GM23338 (cell line): Measurements from ENCODE around the gene ACRBP. TPM values are rescaled to one million over a fixed set of nuclear protein-coding genes. Genes with fewer than 3 reads are reported as not detected.
A peak's percentile ranks its signal among the peaks of the same experiment; 100 is the strongest.

ENCODE experiments used
- ATAC-seq: fragments of 200-7000 bp; cut with Tn5 transposase; 3 replicates; pipeline ENCODE4 v1.9.1; 2020
- DNase-seq: peaks from one replicate; pipeline ENCODE4 v3.0.0-alpha.2; 2015; ENCODE audit warnings: low spot score
- H2AFZ ChIP-seq: fragments of 200-600 bp; sonication (generic); 2 replicates; pipeline ENCODE4 v1.8.0; 2016; ENCODE audit warnings: antibody characterized with exemption, mild to moderate bottlenecking, moderate library complexity
- H3F3A ChIP-seq: fragments of 200-600 bp; sonication (generic); replicated peaks from 2 replicates; pipeline ENCODE4 v1.8.0; 2017; ENCODE audit warnings: antibody characterized with exemption, mixed run types, low read depth
- H3K27ac ChIP-seq: fragments of 200-600 bp; sonication (generic); 2 replicates; pipeline ENCODE4 v1.6.1; 2016; ENCODE audit warnings: low read depth
- H3K27me3 ChIP-seq: fragments of 200-600 bp; sonication (generic); 2 replicates; pipeline ENCODE4 v1.8.0; 2016; ENCODE audit warnings: mild to moderate bottlenecking, mixed run types, moderate library complexity; ENCODE audit not compliant: insufficient read depth
- H3K36me3 ChIP-seq: fragments of 200-600 bp; sonication (generic); 2 replicates; pipeline ENCODE4 v1.8.0; 2016; ENCODE audit warnings: mild to moderate bottlenecking; ENCODE audit not compliant: insufficient read depth
- H3K4me1 ChIP-seq: fragments of 200-600 bp; sonication (generic); 2 replicates; pipeline ENCODE4 v1.8.0; 2016; ENCODE audit warnings: mild to moderate bottlenecking, moderate library complexity; ENCODE audit not compliant: insufficient read depth
- H3K4me2 ChIP-seq: fragments of 200-600 bp; sonication (generic); 2 replicates; pipeline ENCODE4 v1.7.1; 2017; ENCODE audit warnings: mixed run types
- H3K4me3 ChIP-seq: fragments of 200-600 bp; sonication (generic); 2 replicates; pipeline ENCODE4 v1.6.1; 2016; ENCODE audit warnings: mixed run types
- H3K79me2 ChIP-seq: fragments of 200-600 bp; sonication (generic); replicated peaks from 2 replicates; pipeline ENCODE4 v1.8.0; 2017; ENCODE audit warnings: mild to moderate bottlenecking; ENCODE audit not compliant: insufficient read depth
- H3K9me2 ChIP-seq: fragments of 200-600 bp; sonication (generic); 2 replicates; pipeline ENCODE4 v1.8.0; 2017; ENCODE audit not compliant: insufficient read depth
- H4K20me1 ChIP-seq: fragments of 200-600 bp; sonication (generic); replicated peaks from 2 replicates; pipeline ENCODE4 v1.8.0; 2017; ENCODE audit warnings: mild to moderate bottlenecking; ENCODE audit not compliant: insufficient read depth
- H3K27ac Mint-ChIP-seq: 2 replicates; pipeline ENCODE4 v1.8.0; 2020; ENCODE audit warnings: inconsistent platforms, mild to moderate bottlenecking, moderate library complexity, mixed read lengths
- H3K27me3 Mint-ChIP-seq: 3 replicates; pipeline ENCODE4 v1.8.0; 2022; ENCODE audit warnings: low read depth, mild to moderate bottlenecking, moderate library complexity, mixed read lengths, inconsistent platforms; ENCODE audit not compliant: insufficient read depth, poor library complexity
- H3K36me3 Mint-ChIP-seq: 3 replicates; pipeline ENCODE4 v1.8.0; 2021; ENCODE audit warnings: low read depth, mild to moderate bottlenecking, inconsistent platforms, moderate library complexity, mixed read lengths
- H3K4me1 Mint-ChIP-seq: 3 replicates; pipeline ENCODE4 v1.8.0; 2020; ENCODE audit warnings: mild to moderate bottlenecking, inconsistent platforms, mixed read lengths
- H3K4me3 Mint-ChIP-seq: 3 replicates; pipeline ENCODE4 v1.8.0; 2021; ENCODE audit warnings: moderate library complexity, mild to moderate bottlenecking, inconsistent platforms, mixed read lengths
- H3K9me3 Mint-ChIP-seq: 3 replicates; pipeline ENCODE4 v1.8.0; 2020; ENCODE audit warnings: moderate library complexity, mild to moderate bottlenecking, inconsistent platforms, mixed read lengths
- CTCF ChIP-seq, 2 experiments: fragments of 200-600 bp in 1 of 2; sonication (generic) in 1 of 2; conservative IDR thresholded peaks; 2 replicates each; pipeline versions ENCODE4 v1.5.1 to v1.6.1; 2016 to 2017; ENCODE audit warnings: antibody characterized with exemption in 2 of 2, low read depth in 2 of 2, mild to moderate bottlenecking in 2 of 2, moderate library complexity in 1 of 2
- ETS1 ChIP-seq: IDR thresholded peaks from 2 replicates; pipeline ENCODE4 v1.6.1; 2016; ENCODE audit warnings: antibody characterized with exemption
- EZH2phosphoT487 ChIP-seq: fragments of 200-600 bp; sonication (generic); IDR thresholded peaks from one replicate; pipeline ENCODE4 v1.8.1; 2018; ENCODE audit warnings: antibody characterized with exemption; ENCODE audit not compliant: unreplicated experiment
- REST ChIP-seq: IDR thresholded peaks from one replicate; pipeline ENCODE4 v1.6.1; 2018; ENCODE audit warnings: antibody characterized with exemption; ENCODE audit not compliant: unreplicated experiment
- ZNF114 ChIP-seq: fragments of 250-450 bp; sonication (Bioruptor Pico); IDR thresholded peaks from 2 replicates; pipeline ENCODE4 v1.5.0; 2020; ENCODE audit warnings: mild to moderate bottlenecking, moderate library complexity
- ZNF462 ChIP-seq: fragments of 250-450 bp; sonication (Bioruptor Pico); IDR thresholded peaks from 2 replicates; pipeline ENCODE4 v1.5.0; 2020; ENCODE audit warnings: mild to moderate bottlenecking, moderate library complexity
- polyA plus RNA-seq: library from polyadenylated mRNA; unstranded; fragments of >200 nt; fragmentation: Nextera tagmentation; extraction: Ambion mirVana; gene quantifications from 2 replicates; pipeline ENCODE4 v1.2.1, GENCODE V29; 2016
- total RNA-seq: library from RNA; depleted of rRNA; stranded (reverse); fragments of >200 nt; shearing (Covaris generic); gene quantifications from 2 replicates; pipeline ENCODE4 v1.2.3, GENCODE V29; 2014

Gene ACRBP
- total and polyA plus RNA-seq, 2 experiments from 2014 or later: 0.70 to 2.2 TPM

- DNase-seq (peak; percentile 89), ATAC-seq (no peak)
- Histone ChIP-seq H3K36me3 (peaks cover under 1% of the 10 kb centered on the region), H3K27ac (no peak overlapping the region), H3F3A (peaks cover 9% of the 10 kb centered on the region), H3K4me2 (no peak overlapping the region), H4K20me1 (peaks cover 39% of the 10 kb centered on the region), H3K9me2 (no peaks in the 10 kb centered on the region), H2AFZ (no peak overlapping the region), H3K27me3 (no peaks in the 10 kb centered on the region), H3K79me2 (peaks cover 91% of the 10 kb centered on the region), H3K4me3 (no peak overlapping the region), H3K4me1 (peaks cover 14% of the 10 kb centered on the region)
- Mint-ChIP-seq H3K9me3 (no peaks in the 10 kb centered on the region), H3K4me3 (no peak overlapping the region), H3K27me3 (peaks cover 15% of the 10 kb centered on the region), H3K4me1 (peaks cover 20% of the 10 kb centered on the region), H3K36me3 (peaks cover 13% of the 10 kb centered on the region), H3K27ac (no peak overlapping the region)
- TF ChIP-seq ETS1: no peak
- no peak for TF ChIP-seq REST
- TF ChIP-seq EZH2phosphoT487: no peak
- TF ChIP-seq CTCF (conservative IDR thresholded peaks at IDR 0.05; ENCODE audit: low read depth in 2 of 2): peak; percentile 70 to 85
- no peak for TF ChIP-seq ZNF114 (CRISPR knock-in tag)
- no peak for TF ChIP-seq ZNF462
Observed at GRCh38 chr12:6684609-6685008, 37.4 kb upstream of the ACRBP start.
